Measurements from ENCODE around the gene ARHGEF1.

ARHGEF1 gene

GRCh38 chr19:41912899-41913537 lies 30.0 kb downstream of the ARHGEF1 start (continued):
- peak; percentile 67 for TF ChIP-seq ZNF398 (tag by site-specific recombination; IDR thresholded peaks at IDR 0.05)
- peak; percentile 27; the same call in 1 of the 2 replicates for TF ChIP-seq ZNF366 (tag by site-specific recombination; conservative IDR thresholded peaks at IDR 0.05)
- no peak for TF ChIP-seq ZNF785 (tag by site-specific recombination; IDR thresholded peaks at IDR 0.05)
- TF ChIP-seq TSHZ1 (tag by site-specific recombination; IDR thresholded peaks at IDR 0.05; ENCODE audit: borderline replicate concordance) = no peak
- 0 out of 2 replicates have a peak, but pooled peaks have one; percentile 37 for TF ChIP-seq ZNF16 (tag by site-specific recombination; IDR thresholded peaks at IDR 0.05; ENCODE audit: low read depth)
- 0 out of 2 replicates have a peak, but pooled peaks have one; percentile 11 for TF ChIP-seq EGR2 (tag by site-specific recombination; IDR thresholded peaks at IDR 0.05; ENCODE audit: low read depth)
- TF ChIP-seq, protein P1, sequence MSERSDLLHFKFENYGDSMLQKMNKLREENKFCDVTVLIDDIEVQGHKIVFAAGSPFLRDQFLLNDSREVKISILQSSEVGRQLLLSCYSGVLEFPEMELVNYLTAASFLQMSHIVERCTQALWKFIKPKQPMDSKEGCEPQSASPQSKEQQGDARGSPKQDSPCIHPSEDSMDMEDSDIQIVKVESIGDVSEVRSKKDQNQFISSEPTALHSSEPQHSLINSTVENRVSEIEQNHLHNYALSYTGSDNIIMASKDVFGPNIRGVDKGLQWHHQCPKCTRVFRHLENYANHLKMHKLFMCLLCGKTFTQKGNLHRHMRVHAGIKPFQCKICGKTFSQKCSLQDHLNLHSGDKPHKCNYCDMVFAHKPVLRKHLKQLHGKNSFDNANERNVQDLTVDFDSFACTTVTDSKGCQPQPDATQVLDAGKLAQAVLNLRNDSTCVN (tag by site-specific recombination; optimal IDR thresholded peaks at IDR 0.05) = peak; percentile 42
- no peak for TF ChIP-seq SETDB1 (IDR thresholded peaks at IDR 0.05; ENCODE audit: insufficient read length, low read length)
- peak; percentile 43; the same call in 1 of the 2 replicates for TF ChIP-seq ZNF121 (tag by site-specific recombination; IDR thresholded peaks at IDR 0.05)
- no peak for TF ChIP-seq ZNF248 (tag by site-specific recombination; IDR thresholded peaks at IDR 0.05)
- TF ChIP-seq ZNF146 (tag by site-specific recombination; IDR thresholded peaks at IDR 0.05) = no peak
- TF ChIP-seq, protein P2, sequence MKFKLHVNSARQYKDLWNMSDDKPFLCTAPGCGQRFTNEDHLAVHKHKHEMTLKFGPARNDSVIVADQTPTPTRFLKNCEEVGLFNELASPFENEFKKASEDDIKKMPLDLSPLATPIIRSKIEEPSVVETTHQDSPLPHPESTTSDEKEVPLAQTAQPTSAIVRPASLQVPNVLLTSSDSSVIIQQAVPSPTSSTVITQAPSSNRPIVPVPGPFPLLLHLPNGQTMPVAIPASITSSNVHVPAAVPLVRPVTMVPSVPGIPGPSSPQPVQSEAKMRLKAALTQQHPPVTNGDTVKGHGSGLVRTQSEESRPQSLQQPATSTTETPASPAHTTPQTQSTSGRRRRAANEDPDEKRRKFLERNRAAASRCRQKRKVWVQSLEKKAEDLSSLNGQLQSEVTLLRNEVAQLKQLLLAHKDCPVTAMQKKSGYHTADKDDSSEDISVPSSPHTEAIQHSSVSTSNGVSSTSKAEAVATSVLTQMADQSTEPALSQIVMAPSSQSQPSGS (tag by site-specific recombination; IDR thresholded peaks at IDR 0.05; ENCODE audit: low read depth) = no peak
- 0 out of 2 replicates have a peak, but pooled peaks have one; percentile 27 for TF ChIP-seq PRDM1 (tag by site-specific recombination; IDR thresholded peaks at IDR 0.05)
- TF ChIP-seq, protein P3, sequence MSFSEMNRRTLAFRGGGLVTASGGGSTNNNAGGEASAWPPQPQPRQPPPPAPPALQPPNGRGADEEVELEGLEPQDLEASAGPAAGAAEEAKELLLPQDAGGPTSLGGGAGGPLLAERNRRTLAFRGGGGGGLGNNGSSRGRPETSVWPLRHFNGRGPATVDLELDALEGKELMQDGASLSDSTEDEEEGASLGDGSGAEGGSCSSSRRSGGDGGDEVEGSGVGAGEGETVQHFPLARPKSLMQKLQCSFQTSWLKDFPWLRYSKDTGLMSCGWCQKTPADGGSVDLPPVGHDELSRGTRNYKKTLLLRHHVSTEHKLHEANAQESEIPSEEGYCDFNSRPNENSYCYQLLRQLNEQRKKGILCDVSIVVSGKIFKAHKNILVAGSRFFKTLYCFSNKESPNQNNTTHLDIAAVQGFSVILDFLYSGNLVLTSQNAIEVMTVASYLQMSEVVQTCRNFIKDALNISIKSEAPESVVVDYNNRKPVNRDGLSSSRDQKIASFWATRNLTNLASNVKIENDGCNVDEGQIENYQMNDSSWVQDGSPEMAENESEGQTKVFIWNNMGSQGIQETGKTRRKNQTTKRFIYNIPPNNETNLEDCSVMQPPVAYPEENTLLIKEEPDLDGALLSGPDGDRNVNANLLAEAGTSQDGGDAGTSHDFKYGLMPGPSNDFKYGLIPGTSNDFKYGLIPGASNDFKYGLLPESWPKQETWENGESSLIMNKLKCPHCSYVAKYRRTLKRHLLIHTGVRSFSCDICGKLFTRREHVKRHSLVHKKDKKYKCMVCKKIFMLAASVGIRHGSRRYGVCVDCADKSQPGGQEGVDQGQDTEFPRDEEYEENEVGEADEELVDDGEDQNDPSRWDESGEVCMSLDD (tag by site-specific recombination; IDR thresholded peaks at IDR 0.05) = peak; percentile 68
- TF ChIP-seq SALL2 (tag by site-specific recombination; IDR thresholded peaks at IDR 0.05; ENCODE audit: borderline replicate concordance) = no peak
- TF ChIP-seq, protein P4, sequence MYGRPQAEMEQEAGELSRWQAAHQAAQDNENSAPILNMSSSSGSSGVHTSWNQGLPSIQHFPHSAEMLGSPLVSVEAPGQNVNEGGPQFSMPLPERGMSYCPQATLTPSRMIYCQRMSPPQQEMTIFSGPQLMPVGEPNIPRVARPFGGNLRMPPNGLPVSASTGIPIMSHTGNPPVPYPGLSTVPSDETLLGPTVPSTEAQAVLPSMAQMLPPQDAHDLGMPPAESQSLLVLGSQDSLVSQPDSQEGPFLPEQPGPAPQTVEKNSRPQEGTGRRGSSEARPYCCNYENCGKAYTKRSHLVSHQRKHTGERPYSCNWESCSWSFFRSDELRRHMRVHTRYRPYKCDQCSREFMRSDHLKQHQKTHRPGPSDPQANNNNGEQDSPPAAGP (tag by site-specific recombination; IDR thresholded peaks at IDR 0.05) = peak; percentile 60
